Urinary bladder (tissue), 4 donors: Measurements from ENCODE around the gene COX19. TPM values are rescaled to one million over a fixed set of nuclear protein-coding genes. Genes with fewer than 3 reads are reported as not detected.

ENCODE experiments used
- DNase-seq: peaks from one replicate; pipeline ENCODE4 v3.0.0-alpha.2; 2015; ENCODE audit errors: extremely low spot score
- H3K27ac ChIP-seq: one replicate; pipeline ENCODE4 v1.5.1; 2013; ENCODE audit warnings: low read depth, mild to moderate bottlenecking, moderate library complexity
- H3K36me3 ChIP-seq: one replicate; pipeline ENCODE4 v1.6.1; 2013; ENCODE audit warnings: mild to moderate bottlenecking, moderate library complexity; ENCODE audit not compliant: insufficient read depth
- H3K4me1 ChIP-seq: one replicate; pipeline ENCODE4 v1.6.1; 2013; ENCODE audit warnings: mild to moderate bottlenecking, moderate library complexity; ENCODE audit not compliant: insufficient read depth
- H3K4me3 ChIP-seq: one replicate; pipeline ENCODE4 v1.5.1; 2013; ENCODE audit warnings: low read depth, low read length
- WGBS: extraction: QIAGEN DNeasy Blood & Tissue Kit; methylation state at CpG from one replicate; pipeline ENCODE4 v1.1.7; 2013; 5-methylcytosine and 5-hydroxymethylcytosine counted together
- polyA plus RNA-seq: library from polyadenylated mRNA; stranded (reverse); fragments of 200-250 nt; gene quantifications from one replicate; pipeline ENCODE4 v1.2.3, GENCODE V29; 2013
- total RNA-seq: library from RNA; depleted of rRNA; stranded (reverse); fragments of >200 nt; gene quantifications from one replicate; pipeline ENCODE4 v1.2.3, GENCODE V29; 2014
- donor health status: healthy with polysubstance abuse.
- donor health status: healthy.

COX19 gene
- total and polyA plus RNA-seq, 2 donors = 6.5 to 24.0 TPM

DNA sequence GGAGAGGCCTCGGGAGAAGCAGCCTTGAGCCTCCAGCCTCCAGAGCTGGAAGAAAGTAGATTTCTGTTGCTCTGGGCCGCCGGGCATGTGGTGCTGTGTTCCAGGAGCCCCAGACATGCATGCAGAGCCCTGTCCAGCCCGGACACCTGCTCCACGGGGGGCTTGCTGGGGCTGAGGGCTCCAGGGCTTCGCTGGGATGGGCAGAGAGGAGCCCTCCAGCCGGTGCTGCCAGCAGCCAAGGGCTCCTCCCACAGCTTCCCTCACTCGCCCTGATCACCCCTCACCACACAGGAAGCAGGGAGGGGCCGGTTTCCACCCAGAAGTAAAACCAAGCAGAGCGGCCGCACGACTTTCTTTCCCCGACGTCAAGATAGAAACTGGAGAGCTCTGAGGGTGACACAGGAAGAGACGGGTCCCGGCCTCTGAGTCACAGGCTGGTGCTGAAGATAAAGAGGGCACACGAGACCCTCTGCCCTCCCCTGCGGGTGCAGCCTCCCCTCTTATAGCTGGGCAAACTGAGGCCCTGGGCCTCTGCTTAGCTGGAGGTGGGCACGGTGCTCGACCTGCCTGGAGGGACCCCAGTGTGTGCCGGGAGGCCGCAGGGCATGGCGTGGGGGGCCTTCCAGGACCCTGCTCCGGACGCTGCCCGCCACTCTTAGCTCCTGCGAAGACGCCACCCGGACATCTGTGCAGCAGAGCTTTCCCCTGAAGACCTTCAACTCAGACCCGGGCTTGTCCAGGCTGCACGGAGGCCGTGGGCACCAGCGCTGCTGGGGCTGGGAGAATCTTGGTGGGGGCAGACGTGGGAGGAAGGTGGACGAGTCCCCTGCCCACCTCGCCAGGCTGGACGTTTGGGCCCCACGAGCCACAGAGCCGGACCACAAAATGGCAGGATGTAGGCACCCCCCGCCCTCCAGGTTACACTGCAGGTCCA, 52.0 kb downstream of the COX19 start:
- no peaks in the 10 kb centered on the region for H3K36me3 ChIP-seq
- no peak overlapping the region for H3K4me3 ChIP-seq
- no peaks in the 10 kb centered on the region for H3K4me1 ChIP-seq
- DNase-seq = no peak
- H3K27ac ChIP-seq = peak overlapping the region; percentile 11
- WGBS = 60% methylated on average over 40 of the region's 40 CpGs

DNA sequence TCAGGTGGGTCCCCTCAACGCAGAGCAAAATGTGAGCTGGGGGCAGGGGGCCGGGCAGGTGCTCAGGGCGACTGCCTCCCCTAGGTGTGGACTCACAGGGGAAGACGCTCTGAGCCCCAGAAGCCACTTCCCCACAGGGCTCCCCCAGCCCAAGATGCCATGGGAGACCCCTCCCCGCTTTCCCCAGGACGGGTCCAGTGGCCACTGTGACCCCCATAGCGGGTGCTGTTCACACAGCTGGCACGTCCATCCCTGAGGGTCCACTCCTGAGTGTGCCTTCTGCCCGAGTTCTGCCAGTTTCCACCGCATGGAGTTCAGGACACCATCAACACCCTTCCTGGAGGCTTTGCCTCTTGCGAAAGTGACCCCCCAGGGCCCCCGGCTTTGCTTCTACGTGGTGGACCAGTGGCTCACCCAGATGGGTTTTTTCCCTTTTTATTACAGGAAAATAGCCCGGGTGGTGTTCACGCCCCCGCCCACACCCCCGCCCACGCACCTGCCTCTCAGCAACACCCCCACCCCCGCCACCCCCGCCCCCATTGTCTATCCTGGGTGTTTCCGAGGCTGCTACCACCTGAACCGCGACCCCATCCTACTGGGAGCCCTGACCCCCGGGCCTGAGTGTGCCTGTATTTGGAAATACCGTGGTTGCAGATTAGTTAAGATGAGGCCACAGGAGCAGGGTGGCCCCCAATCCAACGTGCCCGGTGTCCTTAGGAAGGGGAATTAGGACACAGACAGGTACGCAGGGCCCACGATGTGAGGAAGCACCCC, 52.8 kb downstream of the COX19 start:
- 66% methylated on average over 29 of the region's 29 CpGs for WGBS
- H3K27ac ChIP-seq = peak overlapping the region; percentile 31
- no peaks in the 10 kb centered on the region for H3K36me3 ChIP-seq
- no peak overlapping the region for H3K4me3 ChIP-seq
- no peaks in the 10 kb centered on the region for H3K4me1 ChIP-seq
- no peak for DNase-seq

DNA sequence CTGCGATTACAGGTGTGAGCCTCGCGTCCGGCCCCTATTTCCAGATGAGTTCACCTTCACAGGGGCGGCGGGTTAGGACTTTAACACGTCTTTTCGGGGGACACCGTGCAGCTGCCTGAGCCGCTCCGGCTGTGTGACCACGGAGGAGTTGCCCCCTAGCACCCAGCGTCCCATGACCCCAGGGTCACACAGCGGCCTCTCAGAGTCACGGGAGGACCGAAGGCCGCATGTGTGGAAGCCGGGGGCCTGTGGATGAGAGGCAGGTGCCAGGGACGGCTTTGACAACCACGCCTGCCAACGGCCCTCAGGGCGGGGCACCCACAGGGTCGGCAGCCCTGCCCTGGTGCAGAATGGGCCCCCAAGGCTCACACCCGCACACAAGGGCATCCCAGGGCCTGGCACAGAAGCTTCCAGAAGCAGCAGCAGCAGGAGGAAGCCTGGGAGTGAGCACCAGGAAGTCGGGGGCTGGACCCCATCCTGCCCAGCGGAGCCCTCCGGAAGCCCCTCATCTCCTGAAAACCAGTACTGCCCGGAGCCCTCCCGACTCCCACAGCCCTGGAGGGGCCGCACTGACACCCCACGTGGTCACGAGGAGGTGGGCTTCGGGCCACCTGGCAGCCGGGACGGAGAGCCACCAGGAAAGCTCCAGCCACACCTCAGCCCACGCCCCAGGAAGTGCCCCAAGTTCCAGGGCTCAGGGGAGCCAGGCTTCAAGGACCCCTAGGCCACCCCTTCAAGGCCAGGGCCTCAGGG, 53.6 kb downstream of the COX19 start:
- Histone ChIP-seq H3K4me3 (no peak overlapping the region), H3K4me1 (no peaks in the 10 kb centered on the region), H3K27ac (peak overlapping the region; percentile 31), H3K36me3 (no peaks in the 10 kb centered on the region)
- no peak for DNase-seq
- 76% methylated on average over 36 of the region's 36 CpGs for WGBS

DNA sequence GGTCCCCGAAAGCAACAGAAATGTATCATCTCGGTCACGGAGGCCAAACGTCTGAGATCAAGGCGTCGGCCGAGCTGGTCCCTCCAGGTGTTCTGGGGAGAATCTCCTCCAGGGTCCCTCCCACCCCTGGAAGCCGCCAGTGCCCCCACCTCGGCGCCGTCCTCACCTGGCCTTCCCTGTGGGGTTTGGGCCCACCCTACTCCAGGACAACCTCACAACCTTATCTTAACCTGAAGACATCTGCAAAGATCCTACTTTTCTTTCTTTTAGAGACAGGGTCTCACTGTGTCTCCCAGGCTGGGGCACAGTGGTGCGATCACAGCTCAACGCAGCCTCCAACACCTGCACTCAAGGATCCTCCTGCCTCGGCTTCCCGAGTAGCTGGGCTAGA, 54.3 kb downstream of the COX19 start:
- no peaks in the 10 kb centered on the region for H3K36me3 ChIP-seq
- H3K4me3 ChIP-seq = no peak overlapping the region
- WGBS = 95% methylated on average over 15 of the region's 15 CpGs
- no peak for DNase-seq
- no peaks in the 10 kb centered on the region for H3K4me1 ChIP-seq
- H3K27ac ChIP-seq = no peak overlapping the region

DNA sequence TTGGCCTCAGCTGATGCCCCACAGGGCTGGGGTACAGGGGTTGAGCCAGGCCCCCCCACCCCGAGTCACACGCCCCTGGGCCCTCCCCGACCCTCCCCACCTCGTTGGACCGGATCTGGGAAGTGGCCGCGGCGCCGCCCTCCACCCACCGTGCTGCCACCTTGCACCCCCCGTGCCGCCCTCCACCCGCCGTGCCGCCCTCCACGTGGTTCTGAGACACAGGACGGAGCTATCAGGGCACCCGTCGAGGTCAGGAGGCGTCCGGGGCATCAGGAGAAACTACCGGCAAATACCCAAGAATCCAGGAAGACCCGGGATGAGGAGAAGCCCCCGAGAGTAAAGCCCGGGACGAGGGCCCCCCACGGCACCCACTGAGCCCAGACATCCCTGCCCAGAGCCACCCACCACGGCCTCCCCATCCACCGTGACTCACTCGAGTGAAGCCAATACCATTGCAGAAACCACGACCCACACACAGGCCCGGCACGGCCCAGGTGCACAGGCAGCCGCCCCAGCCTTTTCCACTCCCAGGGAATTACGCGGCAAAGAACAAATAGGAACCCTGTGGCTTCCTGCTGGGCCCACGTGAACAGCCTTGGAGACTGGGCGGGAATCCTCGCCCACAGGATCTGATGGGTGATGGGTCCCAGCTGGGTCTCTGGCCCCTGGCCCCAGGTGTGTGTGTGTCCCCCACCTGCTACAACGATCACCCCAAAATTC, 54.8 kb downstream of the COX19 start:
- H3K4me3 ChIP-seq = no peak overlapping the region
- no peak overlapping the region for H3K27ac ChIP-seq
- WGBS = 83% methylated on average over 40 of the region's 40 CpGs
- DNase-seq = no peak
- H3K36me3 ChIP-seq = no peaks in the 10 kb centered on the region
- H3K4me1 ChIP-seq = no peaks in the 10 kb centered on the region

DNA sequence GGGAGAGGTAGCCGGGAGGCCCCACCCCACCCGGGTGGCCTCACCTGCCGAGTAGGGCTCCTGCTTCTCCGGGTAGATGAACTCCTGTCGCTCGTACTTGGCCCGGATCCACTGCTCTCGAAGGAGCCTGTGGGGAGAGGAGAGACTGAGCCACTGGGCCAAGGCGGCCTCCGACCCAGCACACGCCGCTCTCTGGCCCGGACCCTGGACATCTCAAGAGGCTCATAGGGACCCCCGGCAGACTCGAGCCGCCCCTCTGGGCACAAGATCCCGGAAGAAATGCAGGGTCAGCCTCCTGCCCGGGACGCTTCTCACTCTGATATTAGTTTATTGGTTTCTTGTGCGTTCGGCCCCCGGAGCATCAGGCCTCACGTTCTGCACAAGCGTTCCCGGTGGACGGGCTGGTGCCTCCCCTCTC, 55.4 kb downstream of the COX19 start:
- DNase-seq = no peak
- Histone ChIP-seq H3K4me3 (no peak overlapping the region), H3K4me1 (no peaks in the 10 kb centered on the region), H3K36me3 (no peaks in the 10 kb centered on the region), H3K27ac (no peak overlapping the region)
- 87% methylated on average over 26 of the region's 26 CpGs for WGBS

DNA sequence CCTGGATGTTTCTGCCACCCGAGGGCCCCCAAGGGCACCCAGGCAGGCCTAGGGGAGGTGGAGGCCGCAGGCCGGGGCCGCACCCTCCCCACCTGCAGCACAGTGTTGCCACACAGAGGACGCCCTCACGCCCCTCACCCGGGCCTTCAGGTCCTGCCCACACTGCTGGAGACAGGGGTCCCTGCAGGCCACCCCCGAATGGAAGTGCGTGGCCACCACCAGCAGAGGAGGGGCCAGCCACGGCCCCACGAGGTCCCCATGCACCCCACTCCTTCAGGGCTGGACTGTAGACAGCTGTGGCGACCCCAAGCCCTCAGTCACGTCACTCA, 56.3 kb downstream of the COX19 start:
- no peak overlapping the region for H3K4me3 ChIP-seq
- DNase-seq = no peak
- H3K27ac ChIP-seq = no peak overlapping the region
- H3K36me3 ChIP-seq = no peaks in the 10 kb centered on the region
- H3K4me1 ChIP-seq = no peaks in the 10 kb centered on the region
- 90% methylated on average over 13 of the region's 13 CpGs for whole genome bisulfite sequencing

DNA sequence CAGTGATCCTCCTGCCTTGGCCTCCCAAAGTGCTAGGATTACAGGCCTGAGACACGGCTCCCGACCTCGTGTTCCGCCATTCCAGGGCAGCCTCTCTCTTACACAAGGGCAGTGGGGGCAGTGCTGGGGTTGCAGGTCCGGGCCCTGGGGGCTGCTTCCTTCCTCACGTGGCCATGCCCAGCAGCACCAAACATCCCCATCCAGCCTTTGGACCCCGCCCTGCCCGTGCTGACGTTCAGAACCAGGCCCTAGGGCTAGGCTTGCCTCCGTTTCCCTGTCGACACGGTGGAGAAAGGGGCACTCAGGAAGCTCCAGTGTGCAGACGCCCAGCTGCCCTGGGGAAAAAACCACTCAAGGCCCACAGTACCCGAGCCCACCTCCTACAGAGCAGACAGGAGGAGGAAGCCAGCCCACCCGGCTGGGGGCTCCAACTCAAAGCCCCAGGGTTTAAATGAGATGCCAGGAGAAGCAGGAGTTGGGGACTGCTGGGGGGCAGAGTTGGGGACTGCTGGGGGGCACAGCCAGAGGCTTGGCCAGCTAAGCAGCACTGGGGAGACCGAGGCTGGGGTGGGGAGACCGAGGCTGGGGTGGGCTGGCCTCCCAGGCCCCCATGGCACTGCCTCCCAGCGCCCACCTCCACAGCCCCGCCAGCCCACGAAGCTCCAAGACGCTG, 56.8 kb downstream of the COX19 start:
- DNase-seq = no peak
- Histone ChIP-seq H3K36me3 (no peaks in the 10 kb centered on the region), H3K27ac (no peak overlapping the region), H3K4me1 (no peaks in the 10 kb centered on the region), H3K4me3 (no peak overlapping the region)
- 92% methylated on average over 21 of the region's 21 CpGs for WGBS

DNA sequence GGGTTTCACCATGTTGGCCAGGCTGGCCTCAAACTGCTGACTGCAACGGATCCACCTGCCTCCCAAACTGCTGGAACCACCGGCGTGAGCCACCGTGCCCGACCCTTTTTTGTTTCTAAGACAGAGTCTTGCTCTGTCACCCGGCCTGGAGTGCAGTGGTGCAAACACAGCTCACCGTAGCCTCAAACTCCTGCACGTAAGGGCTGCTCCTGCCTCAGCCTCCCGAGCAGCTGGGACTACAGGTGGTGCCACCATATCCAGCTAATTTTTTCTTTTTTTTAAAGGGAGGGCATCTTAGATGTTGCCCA, 57.3 kb downstream of the COX19 start:
- no peaks in the 10 kb centered on the region for H3K36me3 ChIP-seq
- no peak overlapping the region for H3K4me3 ChIP-seq
- H3K27ac ChIP-seq = no peak overlapping the region
- WGBS = 84% methylated on average over 9 of the region's 9 CpGs
- DNase-seq = no peak
- no peaks in the 10 kb centered on the region for H3K4me1 ChIP-seq

DNA sequence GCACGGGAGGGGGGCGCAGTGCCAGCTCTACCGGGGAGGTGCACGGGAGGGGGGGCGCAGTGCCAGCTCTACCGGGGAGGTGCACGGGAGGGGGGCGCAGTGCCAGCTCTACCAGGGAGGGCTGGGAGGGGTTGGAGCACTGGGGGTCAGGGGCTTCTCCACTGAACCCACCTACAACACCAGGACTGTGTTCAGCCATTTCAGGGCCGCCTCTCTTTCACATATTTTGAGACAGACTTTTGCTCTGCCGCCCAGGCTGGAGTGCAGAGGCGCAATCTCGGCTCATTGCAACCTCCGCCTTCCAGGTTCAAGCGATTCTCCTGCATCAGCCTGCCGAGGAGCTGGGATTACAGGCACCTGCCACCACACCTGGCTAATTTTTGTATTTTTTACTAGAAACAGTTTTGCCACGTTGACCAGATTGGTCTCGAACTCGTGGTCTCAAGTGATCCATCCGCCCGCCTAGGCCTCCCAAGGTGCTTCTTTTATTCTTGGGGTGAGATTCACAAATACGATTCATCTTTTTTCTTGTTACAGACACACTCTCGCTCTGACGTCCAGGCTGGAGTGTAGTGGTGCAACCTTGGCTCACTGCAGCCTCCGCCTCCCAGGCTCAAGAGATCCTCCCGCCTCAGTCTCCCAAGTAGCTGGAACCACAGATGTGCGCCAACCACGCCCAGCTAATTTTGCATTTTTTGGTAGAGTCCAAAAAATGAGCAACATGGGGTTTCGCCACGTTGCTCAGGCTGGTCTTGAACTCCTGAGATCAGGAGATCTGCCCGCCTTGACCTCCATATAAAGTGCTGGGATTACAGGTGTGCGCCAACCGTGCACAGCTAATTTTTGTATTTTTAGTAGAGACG, 57.9 kb downstream of the COX19 start:
- Histone ChIP-seq H3K27ac (no peak overlapping the region), H3K4me1 (no peaks in the 10 kb centered on the region), H3K36me3 (no peaks in the 10 kb centered on the region), H3K4me3 (no peak overlapping the region)
- WGBS = 87% methylated on average over 28 of the region's 33 CpGs
- DNase-seq = no peak

DNA sequence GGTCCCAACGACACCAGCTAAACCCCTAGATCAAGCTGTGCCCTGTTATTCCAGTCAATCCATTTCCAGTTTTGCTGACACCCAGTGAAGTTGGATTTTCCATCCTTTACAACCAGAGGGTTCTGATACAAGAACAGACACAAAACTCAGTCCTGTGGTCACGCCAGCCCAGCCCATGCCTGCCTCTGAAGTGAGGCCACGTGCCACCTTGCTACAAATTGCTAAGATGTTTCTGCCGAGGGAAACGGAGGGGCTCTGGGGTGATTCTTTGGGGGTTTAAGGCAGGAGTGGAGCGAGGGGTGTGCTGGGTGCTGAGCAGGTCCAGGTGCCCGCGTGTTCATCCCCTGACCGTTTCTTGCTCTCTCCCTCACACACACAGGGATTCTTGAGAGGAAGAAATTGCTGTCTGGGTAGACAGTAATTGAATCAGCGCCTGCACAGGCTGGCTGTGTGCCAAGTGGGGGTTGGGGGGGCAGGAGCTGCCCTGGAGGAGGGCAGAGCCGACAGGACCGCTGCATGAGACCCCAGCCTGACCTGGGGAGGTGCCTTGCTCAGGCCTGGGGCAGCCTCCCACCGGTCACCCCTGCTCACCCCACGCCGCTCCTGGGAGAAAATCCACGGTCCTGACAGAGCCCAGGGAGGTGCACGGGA, 58.9 kb downstream of the COX19 start:
- 29% methylated on average over 17 of the region's 17 CpGs for WGBS
- H3K4me1 ChIP-seq = no peaks in the 10 kb centered on the region
- no peak for DNase-seq
- no peaks in the 10 kb centered on the region for H3K36me3 ChIP-seq
- H3K4me3 ChIP-seq = no peak overlapping the region
- H3K27ac ChIP-seq = no peak overlapping the region
